ENCODE results near the gene SKIC2.
"Not testable (repeated sequence)": the region's sequence is repeated elsewhere in the genome, so short reads cannot be mapped to it uniquely, and the experiment has no call there.

Gene SKIC2

DNA sequence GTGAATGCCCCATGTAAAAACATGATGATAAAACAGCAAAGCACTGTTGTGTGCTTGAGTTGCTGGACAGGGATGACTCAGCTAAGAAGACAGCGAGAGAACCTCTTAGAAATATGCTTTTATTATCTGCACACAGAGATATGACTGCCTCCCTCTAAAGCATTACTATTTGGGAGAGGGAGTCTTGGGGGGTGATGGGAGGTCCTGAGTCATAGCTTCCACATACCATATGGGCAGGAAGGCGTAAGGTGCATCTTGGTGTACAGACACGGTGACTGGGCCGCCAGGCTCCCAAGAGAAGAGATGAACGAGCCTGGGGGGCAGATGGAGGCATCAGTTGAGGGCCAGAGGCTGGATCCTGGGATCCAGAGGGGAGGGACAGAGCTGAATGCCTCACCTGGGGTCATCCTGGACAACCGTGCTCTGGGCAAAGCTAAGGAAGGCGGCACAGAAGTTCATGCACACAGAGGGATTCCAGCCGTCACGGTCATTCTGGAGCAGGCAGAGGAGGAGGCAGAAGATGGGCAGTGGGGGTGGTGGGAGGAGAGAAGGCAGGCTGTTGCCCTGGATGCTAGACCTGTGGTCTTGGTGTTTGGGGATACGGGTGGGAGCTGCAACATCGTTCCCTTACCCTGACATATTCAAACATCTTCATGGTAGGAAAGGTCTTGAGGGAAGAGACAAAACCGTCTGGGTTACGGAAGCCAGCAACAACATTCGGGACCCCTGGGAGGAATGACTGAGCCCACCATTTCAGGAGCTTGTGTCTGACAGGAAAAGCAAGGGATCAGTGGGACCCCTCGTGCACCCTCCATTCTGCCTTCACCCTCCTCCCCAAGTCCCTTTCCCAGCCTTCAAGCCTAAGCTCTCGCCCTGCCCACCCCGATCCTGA is 11.0 kb downstream of the SKIC2 start:
- no peak for DNase-seq

DNA sequence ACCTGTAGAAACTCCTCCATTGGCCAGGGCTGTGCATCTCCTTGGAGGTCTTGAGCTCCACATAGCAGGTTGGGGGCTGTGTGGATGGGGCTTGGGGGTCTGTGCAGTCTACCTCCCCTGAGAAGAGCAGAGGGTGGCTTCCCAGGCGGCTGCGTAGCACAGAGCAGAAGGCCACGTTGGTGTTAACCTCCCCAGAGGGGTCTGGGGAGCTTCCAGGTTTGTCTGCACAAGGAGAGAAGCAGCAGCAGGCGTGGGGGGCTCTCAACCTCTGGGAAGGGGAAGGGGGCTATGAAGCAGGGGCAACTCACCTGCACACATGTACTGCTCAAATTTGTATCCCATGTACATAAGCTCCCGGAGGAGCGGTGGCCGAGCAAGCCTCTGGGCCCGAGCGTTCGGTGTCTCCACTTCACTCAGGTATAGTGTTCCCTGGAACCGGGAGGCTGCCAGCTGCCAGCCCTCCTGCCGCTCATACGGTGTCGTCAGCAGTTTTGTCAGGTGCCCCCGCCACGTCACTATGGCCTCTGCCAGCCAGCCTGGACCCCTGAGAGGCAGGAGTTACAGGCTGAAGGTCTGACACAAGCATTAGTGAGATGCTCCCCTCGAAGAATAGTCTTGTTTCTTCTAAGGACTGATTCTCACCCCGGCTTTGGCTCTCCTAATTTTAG is 11.8 kb downstream of the SKIC2 start:
- no peak for DNase-seq

DNA sequence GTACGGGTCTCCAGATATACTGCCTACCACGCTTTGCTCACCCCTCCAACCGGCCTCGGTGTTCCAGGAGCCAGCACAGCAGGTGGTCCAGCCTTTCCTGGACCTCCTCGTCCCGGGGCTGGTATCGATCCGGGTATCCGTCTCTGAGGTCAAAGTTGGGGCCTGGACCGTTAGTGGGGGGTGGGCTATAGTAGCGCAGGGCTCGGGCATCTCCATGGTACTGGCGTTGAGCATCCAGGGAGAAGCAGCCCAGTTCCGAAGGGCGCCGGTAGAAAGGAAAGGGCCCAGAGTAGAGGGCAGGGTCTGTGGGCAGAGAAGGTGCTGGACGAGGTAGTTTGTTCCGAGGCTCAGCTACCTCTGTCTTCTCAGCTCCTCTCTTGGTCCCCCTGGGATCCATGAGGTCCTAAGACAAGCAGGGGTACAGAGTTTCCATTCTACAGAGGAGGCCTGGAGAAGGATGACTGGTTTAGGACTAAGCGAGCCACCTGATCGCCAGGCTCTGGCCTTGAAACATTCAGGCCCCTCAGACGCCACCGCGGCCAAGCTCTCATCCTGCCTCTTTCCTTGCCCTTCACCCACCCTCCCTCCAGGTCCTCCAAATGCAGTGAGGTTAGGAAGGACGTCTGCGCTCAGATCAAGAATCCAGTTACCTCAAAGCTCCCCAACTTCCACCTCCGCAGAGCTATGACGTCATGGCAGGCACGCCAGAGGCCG is 12.5 kb downstream of the SKIC2 start:
- DNase-seq, result no peak

DNA sequence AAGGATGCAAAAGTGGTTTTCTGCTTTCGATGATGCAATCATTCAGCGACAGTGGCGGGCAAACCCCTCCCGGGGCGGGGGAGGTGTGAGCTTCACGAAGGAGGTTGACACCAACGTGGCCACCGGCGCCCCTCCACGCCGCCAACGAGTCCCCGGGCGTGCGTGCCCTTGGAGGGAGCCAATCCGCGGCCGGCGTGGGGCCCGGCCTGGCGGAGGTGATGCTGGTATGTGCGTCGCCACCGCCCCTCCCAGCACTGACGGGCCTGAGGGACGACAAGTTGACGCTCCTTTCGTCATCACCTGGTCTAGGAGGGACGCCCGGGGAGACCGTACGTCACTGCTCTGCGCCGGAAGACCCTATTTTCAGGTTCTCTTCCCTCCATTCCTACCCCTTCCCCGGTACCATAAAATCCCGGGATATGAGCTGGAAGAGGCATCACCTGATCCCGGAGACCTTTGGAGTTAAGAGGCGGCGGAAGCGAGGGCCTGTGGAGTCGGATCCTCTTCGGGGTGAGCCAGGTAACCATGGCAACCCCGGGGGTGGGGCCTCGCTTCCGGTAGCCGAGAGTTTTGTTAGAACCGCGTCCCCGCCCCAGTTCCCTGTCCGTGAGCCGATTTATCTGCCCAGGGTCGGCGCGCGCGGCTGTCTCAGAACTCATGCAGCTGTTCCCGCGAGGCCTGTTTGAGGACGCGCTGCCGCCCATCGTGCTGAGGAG is 13.2 kb downstream of the SKIC2 start, which contains the start of gene DXO:
Gene DXO (minus strand): TSS at position 146 of the 716 bp plus-strand sequence. CDS start 463 bp downstream, outside the sequence.
- peak; percentile 98 for DNase-seq

DNA sequence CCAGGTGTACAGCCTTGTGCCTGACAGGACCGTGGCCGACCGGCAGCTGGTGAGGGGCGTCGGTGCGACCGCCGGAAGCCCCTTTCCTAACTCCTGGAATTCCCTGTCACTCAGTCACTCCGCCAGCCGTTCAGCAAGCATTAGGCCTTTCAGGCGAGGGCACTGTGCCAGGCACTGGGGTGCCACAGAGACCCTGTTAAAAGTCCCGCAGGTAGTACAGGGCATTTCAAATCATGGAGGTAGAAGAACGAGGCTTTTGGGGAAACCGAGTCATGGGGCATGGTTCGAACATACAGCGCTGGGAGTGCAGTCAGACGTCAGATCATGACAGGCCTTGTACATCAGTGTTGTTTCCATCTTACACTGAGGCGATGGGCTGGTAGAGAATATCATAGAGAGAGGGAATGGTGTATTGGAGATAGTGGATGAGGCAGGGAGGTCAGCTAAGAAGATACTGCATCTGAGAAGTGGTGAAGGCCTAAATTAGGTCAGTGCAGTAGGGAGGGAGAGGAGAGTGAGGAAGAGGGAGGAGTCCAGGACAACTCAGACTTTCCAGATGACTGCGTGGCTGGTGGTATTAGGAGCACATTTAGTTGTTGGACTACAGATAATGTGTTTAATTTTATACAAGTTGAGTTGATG is 13.9 kb downstream of the SKIC2 start:
- DNase-seq, result no peak

DNA sequence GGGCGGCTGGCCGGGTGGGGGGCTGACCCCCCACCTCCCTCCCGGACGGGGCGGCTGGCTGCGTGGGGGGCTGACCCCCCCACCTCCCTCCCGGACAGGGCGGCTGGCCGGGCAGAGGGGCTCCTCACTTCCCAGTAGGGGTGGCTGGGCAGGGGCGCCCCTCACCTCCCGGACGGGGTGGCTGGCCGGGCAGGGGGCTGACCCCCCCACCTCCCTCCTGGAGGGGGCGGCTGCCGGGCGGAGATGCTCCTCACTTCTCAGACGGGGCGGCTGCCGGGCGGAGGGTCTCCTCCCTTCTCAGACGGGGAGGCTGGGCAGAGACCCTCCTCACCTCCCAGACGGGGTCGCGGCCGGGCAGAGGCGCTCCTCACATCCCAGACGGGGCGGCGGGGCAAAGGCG is 17.1 kb downstream of the SKIC2 start:
- not testable (repeated sequence) for DNase-seq

DNA sequence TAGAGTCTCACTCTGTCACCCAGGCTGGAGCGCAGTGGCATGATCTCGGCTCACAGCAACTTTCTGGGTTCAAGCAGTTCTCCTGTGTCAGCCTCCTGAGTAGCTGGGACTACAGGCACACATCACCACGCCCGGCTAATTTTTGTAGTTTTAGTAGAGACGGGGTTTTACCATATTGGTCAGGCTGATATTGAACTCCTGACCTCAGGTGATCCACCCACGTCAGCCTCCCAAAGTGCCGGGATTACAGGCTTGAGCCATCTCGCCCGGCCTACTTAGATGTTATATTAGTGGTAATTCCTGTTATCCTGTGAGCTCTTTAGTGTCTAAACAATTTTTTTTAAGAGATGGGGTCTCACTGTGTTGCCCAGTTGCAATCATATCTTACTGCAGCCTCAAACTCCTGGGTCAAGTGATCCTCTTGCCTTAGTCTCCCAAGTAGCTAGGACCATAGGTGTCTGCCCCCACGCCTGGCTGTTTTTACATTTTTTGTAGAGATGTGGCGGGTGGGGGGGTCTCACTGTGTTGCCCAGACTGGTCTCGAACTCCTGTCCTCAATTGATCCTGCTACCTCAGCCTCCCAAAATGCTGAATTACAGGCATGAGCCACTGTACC is 18.9 kb downstream of the SKIC2 start:
- no peak for DNase-seq

DNA sequence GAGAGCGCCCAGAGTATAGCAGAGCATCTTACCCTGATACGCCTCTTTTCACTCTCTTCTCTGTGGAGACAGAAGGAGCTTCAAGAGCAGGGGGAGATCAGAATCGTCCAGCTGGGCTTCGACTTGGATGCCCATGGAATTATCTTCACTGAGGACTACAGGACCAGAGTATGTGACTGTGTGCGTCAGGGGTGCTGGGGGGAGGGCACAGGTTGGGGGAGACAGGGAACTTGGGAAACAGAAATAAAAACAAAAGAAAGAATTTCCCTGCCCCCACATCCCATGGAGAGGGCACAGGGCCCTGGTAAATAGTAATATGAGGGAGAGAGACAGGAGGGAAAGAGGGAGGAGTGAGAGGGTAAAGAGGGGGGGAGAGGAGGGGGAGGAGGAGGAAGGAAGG is 19.9 kb downstream of the SKIC2 start:
- DNase-seq, result no peak

DNA sequence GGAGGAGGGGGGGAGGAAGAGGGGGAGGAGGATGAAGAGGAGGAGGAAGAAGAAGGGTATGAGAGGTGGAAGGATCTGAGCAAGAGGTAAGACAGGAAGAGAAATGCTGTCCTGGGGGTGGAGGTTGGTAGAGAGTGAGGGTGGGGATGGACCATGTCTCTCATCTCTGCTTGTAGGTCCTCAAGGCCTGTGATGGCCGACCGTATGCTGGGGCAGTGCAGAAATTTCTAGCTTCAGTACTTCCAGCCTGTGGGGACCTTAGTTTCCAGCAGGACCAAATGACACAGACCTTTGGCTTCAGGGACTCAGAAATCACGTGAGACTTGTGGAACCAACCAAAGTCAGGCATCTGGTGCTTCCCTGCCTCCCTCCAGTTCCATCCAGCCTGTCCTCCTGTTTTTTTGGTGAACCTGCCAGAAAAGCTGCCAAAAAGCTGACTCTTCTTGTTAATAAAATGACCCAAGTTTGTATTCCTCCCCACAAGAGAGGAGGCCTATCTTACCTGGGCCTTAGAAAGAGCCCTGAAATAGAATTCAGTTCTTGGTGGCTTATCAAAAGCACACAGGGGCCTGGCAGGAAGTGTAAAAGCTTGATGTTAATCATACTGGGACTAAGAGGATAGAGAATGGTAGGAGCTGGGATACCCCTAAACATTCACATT is 20.4 kb downstream of the SKIC2 start:
- no peak for DNase-seq

DNA sequence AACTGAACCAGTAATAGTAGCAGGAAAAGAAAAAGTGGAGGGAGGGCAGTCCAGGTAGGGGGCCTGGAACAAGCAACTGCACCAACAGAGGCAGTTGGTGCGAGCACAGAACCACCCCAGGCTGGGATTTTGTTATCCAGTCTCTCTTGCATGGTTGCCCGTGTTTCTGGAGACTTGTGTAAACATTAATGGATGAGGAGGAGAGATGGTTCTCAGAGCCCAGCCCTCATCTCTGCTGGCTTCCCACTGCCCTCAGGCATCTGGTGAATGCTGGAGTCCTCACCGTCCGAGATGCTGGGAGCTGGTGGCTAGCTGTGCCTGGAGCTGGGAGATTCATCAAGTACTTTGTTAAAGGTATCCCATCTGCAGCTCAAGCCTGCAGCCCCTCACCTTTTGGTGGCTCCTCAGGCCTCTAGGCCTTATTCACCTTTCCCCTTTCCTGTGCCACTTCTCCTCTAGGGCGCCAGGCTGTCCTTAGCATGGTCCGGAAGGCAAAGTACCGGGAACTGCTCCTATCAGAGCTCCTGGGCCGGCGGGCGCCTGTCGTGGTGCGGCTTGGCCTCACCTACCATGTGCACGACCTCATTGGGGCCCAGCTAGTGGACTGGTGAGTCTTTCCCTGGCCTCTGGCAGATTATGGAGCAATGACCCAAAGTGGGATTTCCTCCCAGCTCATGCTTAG is 21.4 kb downstream of the SKIC2 start:
- DNase-seq, result not testable (repeated sequence)

DNA sequence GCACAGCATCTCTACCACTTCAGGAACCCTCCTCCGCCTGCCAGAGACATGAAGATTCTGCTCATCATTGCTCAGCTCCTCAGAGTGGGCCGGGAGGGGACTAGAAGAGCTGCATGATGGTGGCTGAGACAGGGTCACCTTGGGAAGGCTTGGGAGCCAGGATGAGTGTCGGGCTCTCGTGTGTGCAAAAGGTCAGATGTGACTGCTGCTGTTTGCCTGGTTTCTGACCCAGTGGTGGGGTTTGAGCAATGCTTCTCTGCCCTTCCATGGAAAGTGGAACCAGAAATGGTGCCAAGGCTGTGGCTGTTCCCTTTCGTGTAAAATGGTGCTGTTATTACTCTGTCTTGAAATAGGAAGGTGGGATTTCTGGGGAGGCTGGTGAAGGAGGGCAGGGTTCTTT is 22.0 kb downstream of the SKIC2 start:
- DNase-seq, result not testable (repeated sequence)

DNA sequence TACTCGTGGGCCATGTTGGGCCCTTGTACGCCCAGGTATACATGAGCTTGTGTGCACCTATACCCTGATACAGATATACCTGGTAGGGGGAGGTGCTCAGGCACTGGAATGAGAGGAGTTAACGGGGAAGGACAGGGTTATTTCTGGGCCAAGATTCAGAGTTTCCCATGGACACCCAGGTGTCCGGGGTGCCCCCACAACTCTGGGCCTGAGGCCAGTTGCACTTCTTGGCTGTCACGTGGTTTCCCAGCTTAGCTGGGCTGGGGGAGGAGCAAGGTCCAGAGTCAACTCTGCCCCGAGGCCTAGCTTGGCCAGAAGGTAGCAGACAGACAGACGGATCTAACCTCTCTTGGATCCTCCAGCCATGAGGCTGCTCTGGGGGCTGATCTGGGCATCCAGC is 22.8 kb downstream of the SKIC2 start, which contains the start of gene C4A:
Gene C4A (plus strand): TSS at position 314 of the 400 bp plus-strand sequence. CDS start 51 bp downstream, at position 365.
- DNase-seq, result not testable (repeated sequence)

DNA sequence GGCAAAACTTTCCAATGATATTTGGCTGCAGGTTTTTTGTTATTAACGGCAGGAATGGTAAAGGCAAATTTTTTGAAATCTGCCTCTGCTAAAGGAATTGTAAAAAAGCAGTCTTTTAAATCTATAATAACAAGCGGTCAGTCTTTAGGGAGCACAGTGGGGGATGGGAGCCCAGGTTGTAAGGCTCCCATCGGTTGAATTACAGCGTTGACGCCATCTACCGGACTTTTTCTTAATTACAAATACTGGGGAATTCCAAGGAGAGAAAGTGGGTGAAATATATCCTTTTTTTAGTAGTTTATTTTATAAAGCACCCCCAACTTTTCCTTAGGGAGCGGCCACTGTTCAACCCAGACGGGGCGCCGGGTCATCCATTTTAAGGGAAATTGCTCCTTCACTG is 30.4 kb downstream of the SKIC2 start:
- DNase-seq, result not testable (repeated sequence)

DNA sequence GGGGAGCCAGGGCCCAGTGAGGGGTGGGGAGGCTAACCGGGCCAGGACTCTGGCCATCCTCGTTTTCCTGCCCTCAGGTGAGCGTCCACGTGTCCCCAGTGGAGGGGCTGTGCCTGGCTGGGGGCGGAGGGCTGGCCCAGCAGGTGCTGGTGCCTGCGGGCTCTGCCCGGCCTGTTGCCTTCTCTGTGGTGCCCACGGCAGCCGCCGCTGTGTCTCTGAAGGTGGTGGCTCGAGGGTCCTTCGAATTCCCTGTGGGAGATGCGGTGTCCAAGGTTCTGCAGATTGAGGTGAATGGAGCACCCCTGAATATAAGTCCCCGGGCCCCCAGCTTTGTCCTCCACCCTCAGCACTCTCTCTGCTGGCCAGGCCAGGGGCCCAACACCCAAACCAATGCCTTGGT is 35.4 kb downstream of the SKIC2 start:
- DNase-seq, result not testable (repeated sequence)

DNA sequence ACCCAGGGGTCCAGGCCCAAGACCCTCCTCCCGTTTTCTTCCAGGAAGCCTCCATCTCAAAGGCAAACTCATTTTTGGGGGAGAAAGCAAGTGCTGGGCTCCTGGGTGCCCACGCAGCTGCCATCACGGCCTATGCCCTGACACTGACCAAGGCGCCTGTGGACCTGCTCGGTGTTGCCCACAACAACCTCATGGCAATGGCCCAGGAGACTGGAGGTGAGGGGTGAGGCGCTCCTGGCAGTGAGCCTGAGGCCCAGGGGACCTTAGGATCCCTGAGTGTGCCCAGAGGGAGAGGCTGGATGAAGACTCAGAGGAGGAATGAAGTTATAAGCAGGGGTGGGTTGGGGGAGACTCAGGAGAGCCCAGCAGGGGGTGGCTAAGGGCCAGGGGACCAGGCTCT is 37.4 kb downstream of the SKIC2 start:
- DNase-seq, result not testable (repeated sequence)

DNA sequence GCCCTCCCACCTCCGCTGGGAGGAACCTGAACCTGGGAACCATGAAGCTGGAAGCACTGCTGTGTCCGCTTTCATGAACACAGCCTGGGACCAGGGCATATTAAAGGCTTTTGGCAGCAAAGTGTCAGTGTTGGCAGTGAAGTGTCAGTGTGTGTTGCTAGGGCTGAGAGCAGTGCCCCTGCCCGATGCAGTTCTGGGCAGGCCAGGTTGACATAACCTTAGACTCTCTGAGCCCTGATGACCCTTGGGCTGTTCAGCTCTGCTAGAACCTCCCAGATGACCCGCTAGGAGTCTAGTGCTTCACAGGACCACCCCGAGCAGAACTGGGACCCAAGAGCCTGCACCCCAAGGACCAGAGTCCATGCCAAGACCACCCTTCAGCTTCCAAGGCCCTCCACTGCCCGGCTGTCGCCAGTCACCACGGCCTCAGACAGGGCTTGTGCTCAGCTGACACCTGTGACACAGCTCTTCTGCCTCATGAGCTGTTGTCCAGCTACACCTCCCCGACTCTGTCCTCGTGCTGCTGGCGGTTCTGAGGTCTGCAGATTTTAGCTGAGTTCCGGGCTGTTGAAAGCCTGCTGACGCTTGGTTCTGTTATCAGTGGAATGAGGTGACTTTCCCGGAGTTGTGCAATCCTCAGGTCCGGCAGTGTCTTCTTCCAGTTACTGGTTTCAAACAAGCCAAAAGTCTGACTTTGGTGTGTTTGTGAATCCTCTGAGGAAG is 43.7 kb downstream of the SKIC2 start:
- DNase-seq, result not testable (repeated sequence)

DNA sequence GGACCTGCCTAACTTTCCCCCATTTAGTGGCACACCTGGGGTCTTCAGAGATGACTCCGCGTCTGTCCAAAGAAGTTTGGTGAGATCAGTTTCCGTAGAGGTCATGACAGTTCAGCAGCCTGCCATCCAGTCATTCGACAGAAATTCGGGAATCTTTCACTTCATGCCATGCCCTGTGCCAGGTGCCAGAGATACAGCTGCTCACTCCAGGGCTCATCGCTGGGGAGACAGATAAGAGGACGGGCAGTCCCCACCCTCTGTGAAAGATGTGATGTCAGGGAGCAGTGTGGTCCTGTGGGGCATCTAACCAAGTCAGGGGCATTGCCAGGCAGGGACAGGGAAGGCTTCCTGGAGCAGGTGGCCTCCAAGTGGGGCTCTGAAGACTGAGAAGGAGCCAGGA is 44.3 kb downstream of the SKIC2 start:
- DNase-seq, result not testable (repeated sequence)

DNA sequence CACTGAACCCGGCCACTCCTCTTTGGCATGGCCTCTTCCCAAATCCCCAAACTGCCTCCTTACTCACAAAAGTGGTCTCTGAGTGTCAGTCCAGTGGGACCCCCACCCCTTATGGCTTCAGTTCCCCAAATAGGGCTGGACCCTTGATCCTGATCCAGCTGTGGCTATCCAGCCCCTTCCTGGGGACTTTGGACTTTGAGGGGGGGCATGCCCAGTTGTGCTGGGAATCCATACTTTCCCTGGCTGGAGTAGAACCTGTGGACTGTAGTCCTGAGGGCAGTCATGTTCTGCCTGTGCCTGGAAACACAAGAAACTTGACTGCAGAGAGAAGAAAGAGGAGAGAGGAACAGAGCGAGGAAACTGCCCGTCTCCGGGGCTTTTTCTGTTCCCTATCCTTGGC is 45.4 kb downstream of the SKIC2 start:
- not testable (repeated sequence) for DNase-seq

DNA sequence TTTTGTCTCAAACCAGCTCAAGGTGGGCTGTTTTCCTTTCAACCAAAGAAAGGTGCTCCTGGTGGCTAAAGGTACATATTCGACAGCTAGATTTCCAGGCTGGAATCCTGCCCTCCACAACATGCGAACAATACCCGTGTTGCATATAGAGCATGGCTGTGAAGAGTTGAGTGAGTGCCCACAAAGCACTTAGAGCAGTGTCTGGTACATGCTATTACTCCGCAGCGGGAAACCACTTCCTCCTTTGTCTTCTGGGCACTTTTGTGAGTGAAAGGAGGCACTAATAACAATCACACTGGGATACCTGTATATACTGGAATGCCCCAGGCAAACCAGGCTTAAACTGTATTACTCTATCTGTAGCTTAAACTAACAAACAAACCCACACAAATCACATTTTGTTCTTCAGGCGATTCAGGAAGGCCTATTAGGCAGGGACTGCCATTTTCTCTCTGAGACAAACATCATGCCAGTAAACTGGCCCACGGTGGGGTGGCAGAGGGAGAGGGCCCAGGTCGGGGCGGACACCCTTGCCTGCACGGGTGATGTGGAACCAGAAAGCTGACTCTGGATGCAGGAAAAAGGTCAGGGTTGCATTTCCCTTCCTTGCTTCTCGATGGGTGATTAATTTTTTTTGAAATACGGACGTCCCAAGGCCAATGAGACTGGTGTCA is 46.0 kb downstream of the SKIC2 start:
- DNase-seq, result not testable (repeated sequence)
